Activated B cell treated with CpG ODN at 0.5 μM for 24 hours (primary cell): Measurements from ENCODE around the gene SNRNP70. TPM values are rescaled to one million over a fixed set of nuclear protein-coding genes. Genes with fewer than 3 reads are reported as not detected.

Source experiments
- ATAC-seq: fragments of 200-7000 bp; cut with Tn5 transposase; one replicate; pipeline ENCODE4 v1.10.0; 2021; ENCODE audit warnings: low read depth, mild to moderate bottlenecking, moderate library complexity
- CTCF ChIA-PET: fragments of 350-600 bp; sonication (Branson Sonifier 250); formaldehyde crosslinking; loops from one replicate; lab custom pipeline; 2021; ENCODE audit warnings: antibody characterized with exemption; lab: Charles Lee
- POLR2A ChIA-PET: fragments of 350-600 bp; sonication (Branson Sonifier 250); formaldehyde crosslinking; loops from one replicate; lab custom pipeline; 2021; ENCODE audit warnings: antibody characterized with exemption; lab: Charles Lee
- DNase-seq: peaks from one replicate; pipeline ENCODE4 v3.0.0; 2022
- H3K27ac Mint-ChIP-seq: one replicate; pipeline ENCODE4 v1.8.0; 2020; ENCODE audit warnings: mixed read lengths
- H3K27me3 Mint-ChIP-seq: one replicate; pipeline ENCODE4 v1.8.0; 2021; ENCODE audit warnings: mixed read lengths
- H3K36me3 Mint-ChIP-seq: one replicate; pipeline ENCODE4 v1.8.0; 2021; ENCODE audit warnings: low read depth, mixed read lengths
- H3K4me1 Mint-ChIP-seq: one replicate; pipeline ENCODE4 v1.8.0; 2021; ENCODE audit warnings: mixed read lengths
- H3K4me3 Mint-ChIP-seq: one replicate; pipeline ENCODE4 v1.8.0; 2020; ENCODE audit warnings: mild to moderate bottlenecking, mixed read lengths
- H3K9me3 Mint-ChIP-seq: one replicate; pipeline ENCODE4 v1.8.0; 2020; ENCODE audit warnings: mixed read lengths
- intact Hi-C: fragments of 100-400 bp; cut with micrococcal nuclease; formaldehyde crosslinking; loops from one replicate; pipeline ENCODE4 v1.15.1; 2024
- total RNA-seq: library from RNA; stranded (reverse); gene quantifications from 2 replicates; pipeline ENCODE4 v1.2.3, GENCODE V29; 2022
- TF ChIP-seq, protein P1 (sequence below): fragments of 200-600 bp; IDR thresholded peaks from one replicate; pipeline ENCODE4 v1.8.0; 2022; ENCODE audit warnings: antibody characterized with exemption, mild to moderate bottlenecking

Gene SNRNP70
- total RNA-seq, 1 donor from 2014 or later = 298 TPM

DNA sequence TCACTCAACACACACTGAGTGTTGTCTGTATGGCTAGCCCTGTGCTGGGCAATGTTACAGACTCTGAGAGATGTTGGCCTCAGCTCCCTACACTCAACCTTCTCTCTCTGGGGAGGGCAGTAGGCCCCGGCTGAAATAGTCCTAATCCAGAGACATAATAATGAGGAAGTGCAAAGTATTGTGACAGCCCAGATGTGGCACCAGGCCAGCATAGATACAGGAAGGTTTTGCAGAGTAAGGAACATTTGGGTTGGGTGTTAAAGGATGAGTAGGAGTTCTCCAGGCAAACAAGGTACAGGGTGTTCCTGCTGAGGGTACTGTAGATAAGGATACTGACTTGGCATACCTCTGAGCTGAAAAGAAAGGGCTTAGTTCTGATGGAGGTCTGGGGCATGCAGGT, 31.3 kb downstream of the SNRNP70 start:
- peaks cover 50% of the 10 kb centered on the region for H3K4me1 Mint-ChIP-seq
- TF ChIP-seq, protein P1, sequence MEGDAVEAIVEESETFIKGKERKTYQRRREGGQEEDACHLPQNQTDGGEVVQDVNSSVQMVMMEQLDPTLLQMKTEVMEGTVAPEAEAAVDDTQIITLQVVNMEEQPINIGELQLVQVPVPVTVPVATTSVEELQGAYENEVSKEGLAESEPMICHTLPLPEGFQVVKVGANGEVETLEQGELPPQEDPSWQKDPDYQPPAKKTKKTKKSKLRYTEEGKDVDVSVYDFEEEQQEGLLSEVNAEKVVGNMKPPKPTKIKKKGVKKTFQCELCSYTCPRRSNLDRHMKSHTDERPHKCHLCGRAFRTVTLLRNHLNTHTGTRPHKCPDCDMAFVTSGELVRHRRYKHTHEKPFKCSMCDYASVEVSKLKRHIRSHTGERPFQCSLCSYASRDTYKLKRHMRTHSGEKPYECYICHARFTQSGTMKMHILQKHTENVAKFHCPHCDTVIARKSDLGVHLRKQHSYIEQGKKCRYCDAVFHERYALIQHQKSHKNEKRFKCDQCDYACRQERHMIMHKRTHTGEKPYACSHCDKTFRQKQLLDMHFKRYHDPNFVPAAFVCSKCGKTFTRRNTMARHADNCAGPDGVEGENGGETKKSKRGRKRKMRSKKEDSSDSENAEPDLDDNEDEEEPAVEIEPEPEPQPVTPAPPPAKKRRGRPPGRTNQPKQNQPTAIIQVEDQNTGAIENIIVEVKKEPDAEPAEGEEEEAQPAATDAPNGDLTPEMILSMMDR = no peak
- no peaks in the 10 kb centered on the region for H3K36me3 Mint-ChIP-seq
- no peaks in the 10 kb centered on the region for H3K9me3 Mint-ChIP-seq
- peak overlapping the region; percentile 50 for H3K4me3 Mint-ChIP-seq
- no peak overlapping the region for H3K27ac Mint-ChIP-seq
- DNase-seq = no peak
- intact Hi-C loops = loop anchor here (10.0 kb wide), 3 partner anchors 122 to 758 kb away; partner anchors contain the start of genes AKT1S1, DBP, GYS1 and RUVBL2
- POLR2A ChIA-PET = interaction anchor here (0.6 kb wide), 1 partner anchor 239 kb away, joined by 7 read pairs; no protein-coding TSS in a partner anchor
- CTCF ChIA-PET = interaction anchor here (2.9 kb wide), 1 partner anchor 10 kb away, joined by 8 read pairs; no protein-coding TSS in a partner anchor
- H3K27me3 Mint-ChIP-seq = peaks cover 7% of the 10 kb centered on the region
- ATAC-seq = no peak

DNA sequence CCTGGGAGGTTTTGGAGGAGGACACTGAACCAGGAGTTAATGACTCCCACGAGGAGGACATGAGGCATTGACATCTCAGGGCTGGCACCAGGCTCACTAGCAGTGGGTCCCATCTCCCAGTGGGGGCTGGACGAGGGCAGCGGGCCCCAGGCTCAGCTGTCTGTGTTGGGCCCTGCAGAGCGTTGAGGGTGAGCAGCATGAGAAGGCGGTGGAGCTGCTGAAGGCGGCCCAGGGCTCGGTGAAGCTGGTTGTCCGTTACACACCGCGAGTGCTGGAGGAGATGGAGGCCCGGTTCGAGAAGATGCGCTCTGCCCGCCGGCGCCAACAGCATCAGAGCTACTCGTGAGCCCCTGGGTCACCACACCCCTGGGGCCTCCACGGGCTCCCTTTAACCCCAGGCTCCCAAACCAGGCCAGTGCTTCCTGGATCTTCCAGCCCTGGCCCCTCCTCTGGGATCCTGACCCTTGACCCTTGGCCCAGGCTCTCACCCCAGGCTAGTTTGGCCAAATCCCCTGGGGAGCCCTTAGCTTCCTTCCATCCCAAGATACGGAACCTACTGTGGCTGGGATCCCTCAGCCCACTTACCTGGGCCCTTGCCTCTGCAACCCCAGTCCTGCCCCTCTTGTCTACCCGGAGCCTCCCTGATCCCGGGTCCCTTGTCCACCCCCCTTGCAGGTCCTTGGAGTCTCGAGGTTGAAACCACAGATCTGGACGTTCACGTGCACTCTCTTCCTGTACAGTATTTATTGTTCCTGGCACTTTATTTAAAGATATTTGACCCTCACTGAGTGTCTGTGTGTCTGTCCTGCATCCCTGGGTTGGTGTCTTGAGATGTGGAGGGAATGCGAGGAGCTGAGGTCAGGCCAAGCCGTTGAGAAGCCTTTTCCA, 32.7 kb downstream of the SNRNP70 start:
- ChIA-PET CTCF (interaction anchor here (2.9 kb wide), 1 partner anchor 12 kb away, joined by 8 read pairs; no protein-coding TSS in a partner anchor), POLR2A (interaction anchor here (0.9 kb wide), 1 partner anchor 124 kb away, joined by 3 read pairs; the partner anchor contains the start of genes GYS1 and RUVBL2)
- peak overlapping the region; percentile 87 for H3K27ac Mint-ChIP-seq
- DNase-seq (no peak), ATAC-seq (no peak)
- H3K27me3 Mint-ChIP-seq = peaks cover 7% of the 10 kb centered on the region
- H3K4me3 Mint-ChIP-seq = peak overlapping the region; percentile 84
- intact Hi-C loops = loop anchor here (2.0 to 10.0 kb wide), 6 partner anchors 29 to 757 kb away; partner anchors contain the start of genes AKT1S1, ALDH16A1, DBP and GYS1
- H3K36me3 Mint-ChIP-seq = no peaks in the 10 kb centered on the region
- peaks cover 50% of the 10 kb centered on the region for H3K4me1 Mint-ChIP-seq
- no peaks in the 10 kb centered on the region for H3K9me3 Mint-ChIP-seq
- TF ChIP-seq, protein P1 = no peak

DNA sequence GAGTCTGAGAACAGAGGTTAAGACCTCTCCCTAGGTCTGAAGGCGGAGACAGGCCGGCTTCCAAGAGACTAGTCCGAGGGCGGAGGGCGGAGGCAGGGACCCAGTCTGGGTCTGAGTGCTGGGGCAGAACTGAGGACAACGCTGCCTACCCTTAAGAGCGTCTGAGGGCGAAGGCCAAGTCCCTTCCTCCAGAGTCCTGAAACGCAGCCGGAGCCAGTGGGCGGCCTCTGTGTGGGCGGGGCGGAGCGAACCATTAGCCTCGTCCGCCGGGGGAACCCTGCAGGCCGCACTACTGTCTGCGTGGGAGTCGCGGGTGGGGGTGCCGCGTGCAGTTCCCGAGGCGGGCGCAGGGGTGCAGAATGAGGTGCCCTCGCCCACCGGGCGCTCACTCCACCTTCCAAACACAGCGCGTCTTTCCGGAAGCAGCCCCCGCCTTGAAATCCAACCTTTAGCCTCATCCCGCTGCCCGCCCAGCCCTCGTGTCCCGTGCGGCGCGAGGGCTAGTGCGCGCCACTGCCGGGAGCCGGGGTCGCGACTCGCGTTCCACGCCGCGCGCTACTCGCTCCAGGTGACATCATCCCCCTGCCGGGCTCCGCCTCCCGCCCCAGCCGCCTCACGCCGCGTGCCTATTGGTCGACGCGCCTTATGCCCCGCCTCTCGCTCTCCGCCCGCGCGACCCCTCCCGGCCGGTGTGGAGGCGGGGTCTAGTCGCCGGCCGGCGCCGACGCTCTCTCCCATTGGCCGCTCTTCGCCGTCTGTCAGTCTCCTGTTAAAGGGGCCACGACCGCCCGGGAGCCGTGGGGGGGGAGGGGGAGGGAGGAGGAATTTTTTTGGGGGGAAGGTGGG, 33.5 kb downstream of the SNRNP70 start, which contains the start of gene C19orf73:
Gene C19orf73, minus strand, starts transcription at position 579 of the 846 bp plus-strand sequence. Its CDS starts 121 bp downstream, at position 458.
- ChIA-PET CTCF (no interaction called here), POLR2A (interaction anchor here (1.3 kb wide), 1 partner anchor 21 kb away, joined by 3 read pairs; no protein-coding TSS in a partner anchor)
- DNase-seq = peak; percentile 96
- peak; percentile 82 for ATAC-seq
- Mint-ChIP-seq H3K4me1 (peaks cover 44% of the 10 kb centered on the region), H3K9me3 (no peaks in the 10 kb centered on the region), H3K36me3 (no peaks in the 10 kb centered on the region), H3K27ac (peak within 1 kb of the TSS; percentile 87), H3K4me3 (peak within 1 kb of the TSS; percentile 84), H3K27me3 (peaks cover 7% of the 10 kb centered on the region)
- intact Hi-C loops = loop anchor here (1.0 to 10.0 kb wide), 7 partner anchors 10 to 756 kb away; partner anchors contain the start of genes AKT1S1, ALDH16A1, DBP and GYS1
- TF ChIP-seq, protein P1 = no peak

DNA sequence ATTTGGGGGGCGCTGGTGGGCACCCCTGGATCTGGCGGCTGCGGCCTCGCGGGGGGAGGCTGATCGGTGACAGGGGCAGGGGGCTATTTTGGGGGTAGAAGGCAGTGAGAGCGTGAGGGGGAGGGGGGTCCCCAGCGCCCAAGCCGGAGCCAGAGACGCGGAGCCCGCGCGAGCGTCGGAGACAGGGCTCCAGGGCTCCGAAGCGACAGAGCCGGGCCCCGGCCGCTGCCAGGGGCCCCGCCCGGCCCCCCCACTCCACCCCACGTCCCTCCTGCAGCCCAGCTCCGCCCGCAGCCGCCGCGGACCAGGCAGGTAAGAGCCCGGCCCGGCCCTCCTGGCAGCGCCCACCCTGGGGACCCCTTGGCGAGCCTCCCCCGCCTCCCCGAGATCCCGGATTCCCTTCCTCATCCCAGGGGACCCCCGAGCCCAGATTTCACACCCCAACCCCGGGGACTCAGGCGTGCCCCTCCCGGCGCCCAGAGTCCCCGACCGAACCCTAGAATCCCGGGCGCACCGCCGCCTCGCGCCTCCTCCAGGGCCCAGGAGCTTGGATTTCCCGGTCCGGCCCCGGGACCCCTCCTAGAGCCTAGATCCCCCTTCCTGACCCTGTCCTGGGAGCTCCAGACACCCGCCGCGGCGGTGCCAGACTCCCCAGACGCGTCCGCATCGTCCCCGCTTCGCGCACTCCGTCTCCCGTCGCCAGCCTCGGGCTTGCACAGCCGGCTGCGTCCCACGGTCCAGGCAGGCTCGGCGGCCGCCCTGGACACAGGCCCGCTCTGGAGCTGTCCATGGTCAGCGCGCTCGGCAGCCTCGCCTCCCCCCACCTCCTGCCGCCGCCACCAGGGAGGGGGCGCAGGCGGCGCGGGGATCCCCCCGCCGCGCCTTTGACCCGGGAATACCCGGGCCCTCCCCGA, 34.4 kb downstream of the SNRNP70 start, which contains the start of gene PPFIA3:
Gene PPFIA3, plus strand, starts transcription at position 134 of the 914 bp plus-strand sequence. CDS start 8,330 bp downstream, outside the sequence.
- Mint-ChIP-seq H3K4me3 (peak within 1 kb of the TSS; percentile 84), H3K9me3 (no peaks in the 10 kb centered on the region), H3K36me3 (no peaks in the 10 kb centered on the region), H3K4me1 (peaks cover 41% of the 10 kb centered on the region), H3K27me3 (peaks cover 7% of the 10 kb centered on the region), H3K27ac (peak within 1 kb of the TSS; percentile 87)
- DNase-seq (peak; percentile 32), ATAC-seq (no peak)
- ChIA-PET CTCF (interaction anchor here (0.6 to 1.5 kb wide), 2 partner anchors 22 to 79 kb away, joined by 3 read pairs; no protein-coding TSS in a partner anchor), POLR2A (interaction anchor here (0.6 to 1.3 kb wide), 3 partner anchors 8 to 210 kb away, joined by 3 to 9 read pairs (median 4); no protein-coding TSS in a partner anchor)
- TF ChIP-seq, protein P1 = no peak
- intact Hi-C loops = loop anchor here (1.0 to 10.0 kb wide), 7 partner anchors 9 to 755 kb away; partner anchors contain the start of genes AKT1S1, ALDH16A1, DBP and GYS1
